Activated CD4-positive, alpha-beta T cell treated with anti-CD3 and anti-CD28 coated beads for 36 hours (primary cell): ENCODE results near the gene ZFPM1. TPM values are rescaled to one million over a fixed set of nuclear protein-coding genes. Genes with fewer than 3 reads are reported as not detected.
"Not testable (repeated sequence)": the region's sequence is repeated elsewhere in the genome, so short reads cannot be mapped to it uniquely, and the experiment has no call there.

ENCODE experiments used
- ATAC-seq: fragments of 200-7000 bp; cut with Tn5 transposase; one replicate; pipeline ENCODE4 v1.10.0; 2021; ENCODE audit warnings: mild to moderate bottlenecking, moderate library complexity
- CTCF ChIA-PET: fragments of 350-600 bp; sonication (Branson Sonifier 250); formaldehyde crosslinking; loops from one replicate; lab custom pipeline; 2021; ENCODE audit warnings: antibody characterized with exemption; lab: Charles Lee
- POLR2A ChIA-PET: fragments of 350-600 bp; sonication (Branson Sonifier 250); formaldehyde crosslinking; loops from one replicate; lab custom pipeline; 2021; ENCODE audit warnings: antibody characterized with exemption, inconsistent platforms; lab: Charles Lee
- DNase-seq: peaks from one replicate; pipeline ENCODE4 v3.0.0-alpha.2; 2020
- H3K27ac Mint-ChIP-seq: one replicate; pipeline ENCODE4 v1.8.0; 2021; ENCODE audit warnings: mixed read lengths
- H3K27me3 Mint-ChIP-seq: one replicate; pipeline ENCODE4 v1.8.0; 2021; ENCODE audit warnings: mixed read lengths
- H3K36me3 Mint-ChIP-seq: one replicate; pipeline ENCODE4 v1.8.0; 2021; ENCODE audit warnings: low read depth, mixed read lengths
- H3K4me1 Mint-ChIP-seq: one replicate; pipeline ENCODE4 v1.8.0; 2021; ENCODE audit warnings: mixed read lengths
- H3K4me3 Mint-ChIP-seq: one replicate; pipeline ENCODE4 v1.8.0; 2021; ENCODE audit warnings: mild to moderate bottlenecking, moderate library complexity, mixed read lengths
- H3K9me3 Mint-ChIP-seq: one replicate; pipeline ENCODE4 v1.8.0; 2021; ENCODE audit warnings: low read depth, mixed read lengths
- intact Hi-C, 2 experiments: fragments of 100-400 bp; cut with DNase I in 1 of 2; cut with micrococcal nuclease in 1 of 2; formaldehyde crosslinking; loops; one replicate each; pipeline versions ENCODE4 v1.14.2 to v1.15.1; 2022 to 2024; cut with DNase I, micrococcal nuclease
- total RNA-seq, 2 experiments: library from RNA; stranded (reverse); gene quantifications; one replicate each; pipeline ENCODE4 v1.2.3, GENCODE V29; 2021

Gene ZFPM1
- total RNA-seq, 2 experiments from 2014 or later, result 9.9 to 12.6 TPM

DNA sequence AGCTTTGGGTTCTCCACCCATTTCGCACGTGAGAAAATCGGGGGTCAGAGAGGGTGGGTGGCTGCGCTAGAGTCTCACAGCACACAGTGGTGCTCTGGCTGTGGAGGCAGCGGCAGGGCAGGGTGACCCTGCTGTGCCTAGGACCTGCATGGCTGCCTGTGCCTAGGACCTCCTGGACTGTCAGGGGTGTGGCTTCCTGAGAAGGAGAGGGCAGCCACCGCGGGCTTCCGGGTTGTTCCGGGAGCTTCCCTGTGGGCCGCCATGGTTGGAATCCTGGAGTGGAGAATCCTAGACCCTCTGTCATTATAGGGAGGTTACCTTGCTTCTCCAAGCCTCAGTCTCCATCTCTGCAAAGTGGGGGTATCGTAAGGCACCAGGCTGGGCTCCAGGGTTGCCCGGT lies 9.3 kb downstream of the ZFPM1 start:
- no peak for DNase-seq
- H3K36me3 Mint-ChIP-seq, result no peaks in the 10 kb centered on the region
- POLR2A ChIA-PET, result no interaction called here

DNA sequence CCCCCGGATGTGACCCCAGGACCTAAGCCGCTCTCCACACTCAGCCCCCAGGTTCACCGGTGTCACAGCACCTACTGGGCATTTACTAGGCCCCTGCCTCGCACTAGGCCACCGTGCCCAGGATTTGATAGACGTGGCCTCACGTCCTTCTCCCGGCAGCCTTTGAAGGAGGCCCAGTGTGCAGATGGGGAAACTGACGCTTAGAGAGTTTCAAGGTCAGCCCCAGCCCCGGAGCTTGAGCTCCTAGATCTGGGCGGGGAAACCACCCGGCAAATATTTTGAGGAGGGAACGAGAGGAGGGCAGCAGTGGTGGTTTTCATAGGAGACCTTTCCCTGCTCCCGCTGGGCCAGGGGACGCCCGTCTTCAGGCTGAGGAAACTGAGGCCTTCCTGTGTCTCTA lies 10.3 kb downstream of the ZFPM1 start:
- DNase-seq, result no peak
- ChIA-PET CTCF (no interaction called here), POLR2A (no interaction called here)
- no peaks in the 10 kb centered on the region for H3K36me3 Mint-ChIP-seq
- H3K9me3 Mint-ChIP-seq, result no peaks in the 10 kb centered on the region
- no peak for ATAC-seq
- no peaks in the 10 kb centered on the region for H3K27me3 Mint-ChIP-seq
- no peak overlapping the region for H3K4me3 Mint-ChIP-seq
- H3K27ac Mint-ChIP-seq, result no peak overlapping the region
- intact Hi-C loops, result no loop called here
- H3K4me1 Mint-ChIP-seq, result peaks cover 55% of the 10 kb centered on the region

More for the DNA sequence above, 9.3 kb downstream of the ZFPM1 start:
- H3K9me3 Mint-ChIP-seq, result no peaks in the 10 kb centered on the region
- intact Hi-C loops, result no loop called here
- peaks cover 55% of the 10 kb centered on the region for H3K4me1 Mint-ChIP-seq
- H3K27ac Mint-ChIP-seq, result no peak overlapping the region
- CTCF ChIA-PET, result interaction anchor here (0.6 kb wide), 1 partner anchor 171 kb away, joined by 3 read pairs; no protein-coding TSS in a partner anchor
- no peak for ATAC-seq
- no peak overlapping the region for H3K4me3 Mint-ChIP-seq
- H3K27me3 Mint-ChIP-seq, result no peaks in the 10 kb centered on the region

GRCh38 chr16:88464447-88465318 lies 11.6 kb downstream of the ZFPM1 start:
- DNase-seq, result no peak
- Mint-ChIP-seq H3K27ac (no peak overlapping the region), H3K4me1 (peaks cover 58% of the 10 kb centered on the region), H3K36me3 (no peaks in the 10 kb centered on the region), H3K27me3 (no peaks in the 10 kb centered on the region), H3K4me3 (no peak overlapping the region), H3K9me3 (no peaks in the 10 kb centered on the region)
- ATAC-seq, result no peak
- ChIA-PET CTCF (interaction anchor here (0.6 to 0.7 kb wide), 3 partner anchors 9 to 106 kb away, joined by 3 read pairs; partner anchors contain the start of gene ZC3H18), POLR2A (no interaction called here)
- intact Hi-C loops, result no loop called here

- no peak overlapping the region for H3K27ac Mint-ChIP-seq
- intact Hi-C loops, result no loop called here
- peaks cover 59% of the 10 kb centered on the region for H3K4me1 Mint-ChIP-seq
- H3K36me3 Mint-ChIP-seq, result no peaks in the 10 kb centered on the region
- no peak overlapping the region for H3K4me3 Mint-ChIP-seq
- ChIA-PET POLR2A (no interaction called here), CTCF (interaction anchor here (0.6 kb wide), 1 partner anchor 105 kb away, joined by 3 read pairs; the partner anchor contains the start of gene ZC3H18)
- no peaks in the 10 kb centered on the region for H3K9me3 Mint-ChIP-seq
- DNase-seq (no peak), ATAC-seq (no peak)
- H3K27me3 Mint-ChIP-seq, result no peaks in the 10 kb centered on the region
Observed at GRCh38 chr16:88465387-88465983, 12.4 kb downstream of the ZFPM1 start.

DNA sequence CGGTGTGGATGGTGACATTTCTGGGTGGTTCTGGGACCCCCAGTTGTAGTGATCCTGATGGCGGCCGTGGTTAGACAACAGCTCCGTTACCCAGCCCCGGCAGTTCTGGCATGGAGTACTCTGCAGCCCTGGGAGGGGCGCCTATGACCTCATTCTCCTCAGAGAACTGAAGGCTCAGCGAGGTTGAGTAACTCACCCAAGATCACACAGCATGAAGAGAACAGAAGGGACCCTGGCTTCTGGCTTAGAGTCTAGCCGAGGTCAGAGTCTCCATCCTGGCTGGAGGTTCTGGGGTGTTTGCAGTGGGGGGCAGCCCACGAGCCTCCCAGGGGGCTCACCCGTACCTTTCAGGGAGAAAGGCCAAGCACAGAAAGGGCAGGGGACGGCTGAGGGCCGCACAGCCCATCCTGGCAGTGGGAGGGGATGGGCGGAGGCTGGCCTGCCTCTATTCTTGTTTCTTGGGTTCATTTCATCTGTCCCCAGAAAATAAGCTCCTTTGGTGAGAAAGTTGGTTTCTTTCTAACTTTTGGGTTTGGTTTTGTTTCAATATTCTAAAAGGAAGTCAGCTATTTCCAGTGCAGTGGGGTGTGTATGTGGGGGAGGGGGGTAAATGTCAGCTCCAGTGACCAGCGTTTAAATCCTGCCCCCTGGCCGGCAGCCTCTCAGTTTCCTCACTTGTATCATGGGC lies 13.2 kb downstream of the ZFPM1 start:
- intact Hi-C loops, result no loop called here
- ATAC-seq (peak; percentile 62), DNase-seq (peak; percentile 55)
- peak overlapping the region; percentile 21 for H3K27ac Mint-ChIP-seq
- H3K9me3 Mint-ChIP-seq, result no peaks in the 10 kb centered on the region
- H3K36me3 Mint-ChIP-seq, result no peaks in the 10 kb centered on the region
- POLR2A ChIA-PET, result no interaction called here
- peaks cover 66% of the 10 kb centered on the region for H3K4me1 Mint-ChIP-seq
- no peak overlapping the region for H3K4me3 Mint-ChIP-seq
- CTCF ChIA-PET, result interaction anchor here (0.6 kb wide), 1 partner anchor 63 kb away, joined by 3 read pairs; no protein-coding TSS in a partner anchor
- H3K27me3 Mint-ChIP-seq, result no peaks in the 10 kb centered on the region

DNA sequence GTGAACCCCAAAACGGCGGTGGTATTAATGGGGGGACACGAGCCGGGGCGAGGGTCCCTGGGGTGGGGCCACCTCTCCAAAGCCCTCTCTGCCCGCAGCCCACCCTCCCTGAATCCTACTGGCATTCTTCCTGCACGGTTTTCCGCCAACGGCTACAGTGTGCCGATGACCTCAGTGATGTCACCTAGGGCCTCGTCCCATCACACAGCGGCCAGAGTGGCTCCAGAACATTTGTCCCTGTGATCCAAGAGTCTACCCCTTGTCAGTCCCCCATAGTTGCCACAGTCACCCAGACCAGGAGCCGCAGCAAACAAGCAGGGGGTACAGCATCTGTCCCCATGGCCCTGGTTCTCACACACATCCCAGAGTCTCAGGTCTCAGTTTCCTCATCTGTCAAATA lies 13.9 kb downstream of the ZFPM1 start:
- intact Hi-C loops, result no loop called here
- CTCF ChIA-PET, result no interaction called here

GRCh38 chr16:88467541-88467944 lies 14.5 kb downstream of the ZFPM1 start:
- Mint-ChIP-seq H3K27ac (no peak overlapping the region), H3K4me3 (no peak overlapping the region), H3K9me3 (no peaks in the 10 kb centered on the region), H3K36me3 (no peaks in the 10 kb centered on the region), H3K4me1 (peaks cover 63% of the 10 kb centered on the region), H3K27me3 (no peaks in the 10 kb centered on the region)
- CTCF ChIA-PET, result no interaction called here
- no peak for ATAC-seq
- POLR2A ChIA-PET, result no interaction called here
- no peak for DNase-seq
- intact Hi-C loops, result no loop called here

More for the DNA sequence above, 13.9 kb downstream of the ZFPM1 start:
- Mint-ChIP-seq H3K36me3 (no peaks in the 10 kb centered on the region), H3K4me1 (peaks cover 62% of the 10 kb centered on the region), H3K4me3 (no peak overlapping the region), H3K9me3 (no peaks in the 10 kb centered on the region), H3K27me3 (no peaks in the 10 kb centered on the region), H3K27ac (no peak overlapping the region)
- POLR2A ChIA-PET, result no interaction called here
- no peak for ATAC-seq
- DNase-seq, result no peak

DNA sequence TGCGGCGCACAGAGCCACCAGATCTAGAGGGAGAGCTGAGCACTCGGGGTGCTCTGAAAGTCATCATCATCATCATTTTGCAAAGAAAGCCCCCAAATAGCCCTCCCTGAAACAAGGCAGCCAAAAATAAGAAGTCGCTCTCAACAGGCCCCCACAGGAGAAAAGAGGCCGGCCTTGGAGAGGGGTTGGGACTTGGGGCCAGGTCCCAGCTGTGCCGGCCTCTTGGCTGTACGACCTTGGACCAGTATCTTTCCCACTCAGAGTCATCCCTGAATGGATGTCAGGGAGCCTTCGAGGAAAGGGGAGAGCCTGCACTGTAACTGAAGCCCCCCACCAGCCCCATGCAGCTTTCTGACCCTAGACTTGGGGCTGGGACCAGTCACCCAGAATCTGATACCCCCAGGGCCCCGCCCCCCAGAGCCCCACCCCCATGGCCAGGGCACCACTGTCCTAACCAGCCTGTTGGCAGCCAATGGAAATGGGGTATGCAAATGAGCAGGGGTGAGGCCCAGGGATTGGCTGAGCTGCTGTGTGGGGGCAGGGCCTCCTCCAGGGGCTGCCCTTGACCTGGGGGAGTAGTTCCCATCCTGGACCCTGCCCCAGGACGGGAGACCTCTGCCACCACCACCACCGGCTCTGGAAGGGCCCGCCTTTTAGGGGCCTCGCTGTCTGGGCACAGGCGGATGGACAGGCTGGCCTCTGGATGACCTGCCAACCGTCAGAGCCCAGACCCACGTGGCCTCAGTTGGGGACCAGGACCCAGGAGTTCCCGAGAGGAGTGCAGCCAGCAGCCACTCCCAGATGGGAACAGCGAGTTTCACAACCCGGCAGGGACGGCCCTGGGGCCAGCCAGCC lies 15.4 kb downstream of the ZFPM1 start:
- peak; percentile 61 for DNase-seq
- Mint-ChIP-seq H3K9me3 (no peaks in the 10 kb centered on the region), H3K36me3 (no peaks in the 10 kb centered on the region), H3K4me3 (no peak overlapping the region), H3K4me1 (peaks cover 62% of the 10 kb centered on the region), H3K27ac (no peak overlapping the region), H3K27me3 (no peaks in the 10 kb centered on the region)
- ATAC-seq, result peak; percentile 66
- intact Hi-C loops, result loop anchor here (1.0 to 2.0 kb wide), 2 partner anchors 11 to 14 kb away; no protein-coding TSS in a partner anchor
- ChIA-PET CTCF (no interaction called here), POLR2A (no interaction called here)

GRCh38 chr16:88469615-88470395 lies 16.7 kb downstream of the ZFPM1 start:
- ChIA-PET CTCF (no interaction called here), POLR2A (no interaction called here)
- Mint-ChIP-seq H3K27me3 (no peaks in the 10 kb centered on the region), H3K27ac (peak overlapping the region; percentile 55), H3K9me3 (no peaks in the 10 kb centered on the region), H3K36me3 (no peaks in the 10 kb centered on the region), H3K4me1 (peaks cover 55% of the 10 kb centered on the region), H3K4me3 (no peak overlapping the region)
- intact Hi-C loops, result loop anchor here (1.0 to 2.0 kb wide), 2 partner anchors 13 to 15 kb away; no protein-coding TSS in a partner anchor
- ATAC-seq (peak; percentile 57), DNase-seq (peak; percentile 62)

- peaks cover 52% of the 10 kb centered on the region for H3K4me1 Mint-ChIP-seq
- ATAC-seq, intact Hi-C loops, H3K27me3 Mint-ChIP-seq, POLR2A ChIA-PET, H3K27ac Mint-ChIP-seq, DNase-seq, H3K4me3 Mint-ChIP-seq, H3K36me3 Mint-ChIP-seq, H3K9me3 Mint-ChIP-seq, CTCF ChIA-PET: not testable (repeated sequence)
Observed at GRCh38 chr16:88470396-88470680, 17.3 kb downstream of the ZFPM1 start.
